Trophoblast cell (in vitro differentiated cells and primary cell): ENCODE results near the gene POLA1.

Experiments used
- DNase-seq, 2 donors: peaks; one replicate each; pipeline ENCODE4 v3.0.0-alpha.2; 2016
- H2AFZ ChIP-seq: 2 replicates; pipeline ENCODE4 v1.6.1; 2013; ENCODE audit warnings: low read length, moderate library complexity, mild to moderate bottlenecking; ENCODE audit not compliant: insufficient read depth, poor library complexity
- H2AK5ac ChIP-seq: 2 replicates; pipeline ENCODE4 v1.6.1; 2013; ENCODE audit warnings: mild to moderate bottlenecking, low read length
- H2BK120ac ChIP-seq: 2 replicates; pipeline ENCODE4 v1.6.1; 2013; ENCODE audit warnings: low read length, mild to moderate bottlenecking, moderate library complexity; ENCODE audit not compliant: insufficient read depth, poor library complexity
- H2BK12ac ChIP-seq: 2 replicates; pipeline ENCODE4 v1.6.1; 2013; ENCODE audit warnings: mild to moderate bottlenecking, low read length, moderate library complexity
- H2BK5ac ChIP-seq: 2 replicates; pipeline ENCODE4 v1.6.1; 2013; ENCODE audit warnings: low read length, low read depth, moderate library complexity, mild to moderate bottlenecking; ENCODE audit not compliant: poor library complexity
- H3K14ac ChIP-seq: 2 replicates; pipeline ENCODE4 v1.6.1; 2013; ENCODE audit warnings: mild to moderate bottlenecking, low read length
- H3K18ac ChIP-seq: 2 replicates; pipeline ENCODE4 v1.6.1; 2013; ENCODE audit warnings: mild to moderate bottlenecking, low read length
- H3K23ac ChIP-seq: 2 replicates; pipeline ENCODE4 v1.6.1; 2013; ENCODE audit warnings: low read length
- H3K27ac ChIP-seq: 2 replicates; pipeline ENCODE4 v1.5.1; 2013; ENCODE audit warnings: low read depth, mild to moderate bottlenecking, inconsistent platforms, low read length, moderate library complexity
- H3K27me3 ChIP-seq: 2 replicates; pipeline ENCODE4 v1.6.1; 2013; ENCODE audit warnings: inconsistent platforms, mild to moderate bottlenecking, low read length, moderate library complexity; ENCODE audit not compliant: insufficient read depth
- H3K36me3 ChIP-seq, 2 experiments: 1 replicate in 1 of 2; 2 replicates in 1 of 2; pipeline ENCODE4 v1.6.1; 2013; ENCODE audit warnings: low read length in 2 of 2, mild to moderate bottlenecking in 2 of 2, moderate library complexity in 1 of 2; ENCODE audit not compliant: insufficient read depth in 2 of 2, control insufficient read depth in 1 of 2
- H3K4ac ChIP-seq: 2 replicates; pipeline ENCODE4 v1.6.1; 2013; ENCODE audit warnings: low read depth, mild to moderate bottlenecking, low read length, moderate library complexity
- H3K4me1 ChIP-seq, 2 experiments: 1 replicate in 1 of 2; 2 replicates in 1 of 2; pipeline ENCODE4 v1.6.1; 2013; ENCODE audit warnings: low read length in 2 of 2, mild to moderate bottlenecking in 2 of 2, moderate library complexity in 1 of 2; ENCODE audit not compliant: insufficient read depth in 2 of 2, control insufficient read depth in 1 of 2
- H3K4me2 ChIP-seq: 2 replicates; pipeline ENCODE4 v1.6.1; 2013; ENCODE audit warnings: inconsistent platforms, mild to moderate bottlenecking, low read length, moderate library complexity
- H3K4me3 ChIP-seq: 2 replicates; pipeline ENCODE4 v1.5.1; 2013; ENCODE audit warnings: mild to moderate bottlenecking, low read depth, low read length, inconsistent platforms
- H3K79me1 ChIP-seq: one replicate; pipeline ENCODE4 v1.6.1; 2013; ENCODE audit warnings: low read length
- H3K79me2 ChIP-seq: 2 replicates; pipeline ENCODE4 v1.6.1; 2013; ENCODE audit warnings: low read length, mild to moderate bottlenecking; ENCODE audit not compliant: control insufficient read depth, insufficient read depth, poor library complexity
- H3K9ac ChIP-seq: 2 replicates; pipeline ENCODE4 v1.6.1; 2013; ENCODE audit warnings: mild to moderate bottlenecking, low read length
- H3K9me3 ChIP-seq: 2 replicates; pipeline ENCODE4 v1.6.1; 2013; ENCODE audit warnings: low read depth, mild to moderate bottlenecking, control low read depth, inconsistent platforms, low read length; ENCODE audit not compliant: insufficient read depth
- H4K12ac ChIP-seq: 2 replicates; pipeline ENCODE4 v1.6.1; 2013; ENCODE audit warnings: low read depth, mild to moderate bottlenecking, low read length, moderate library complexity
- H4K8ac ChIP-seq: 2 replicates; pipeline ENCODE4 v1.6.1; 2013; ENCODE audit warnings: low read depth, mild to moderate bottlenecking, low read length, moderate library complexity
- H4K91ac ChIP-seq: one replicate; pipeline ENCODE4 v1.6.1; 2013; ENCODE audit warnings: low read depth, mild to moderate bottlenecking, low read length, moderate library complexity
- WGBS: extraction: QIAGEN DNeasy Blood & Tissue Kit; methylation state at CpG from one replicate; pipeline ENCODE4 v1.1.7; 2013; ENCODE audit warnings: missing lambda C conversion rate; ENCODE audit not compliant: insufficient read length, insufficient coverage; ENCODE audit errors: extremely low coverage; 5-methylcytosine and 5-hydroxymethylcytosine counted together

Gene POLA1

GRCh38 chrX:25012433-25012735, 318.7 kb downstream of the POLA1 start:
- DNase-seq = no peak
- H3K9me3 ChIP-seq = peaks cover 6% of the 10 kb centered on the region
- H2AFZ ChIP-seq = no peak overlapping the region
- H3K4me1 ChIP-seq = peaks cover 0 to 6% of the 10 kb centered on the region in 2 experiments
- no peak overlapping the region for H3K4me2 ChIP-seq
- no peak overlapping the region for H3K4me3 ChIP-seq
- no peak overlapping the region for H3K9ac ChIP-seq
- no peaks in the 10 kb centered on the region for H3K79me1 ChIP-seq
- no peak overlapping the region for H4K12ac ChIP-seq
- H2BK120ac ChIP-seq = no peak overlapping the region
- no CpG with 5 or more reads among the region's 19 CpGs for WGBS
- H2BK12ac ChIP-seq = no peak overlapping the region
- H2AK5ac ChIP-seq = no peak overlapping the region
- H3K4ac ChIP-seq = no peak overlapping the region
- no peak overlapping the region for H3K27ac ChIP-seq
- no peaks in the 10 kb centered on the region for H3K36me3 ChIP-seq
- H3K27me3 ChIP-seq = peaks cover 85% of the 10 kb centered on the region
- H3K23ac ChIP-seq = no peak overlapping the region
- no peak overlapping the region for H3K14ac ChIP-seq
- no peak overlapping the region for H3K18ac ChIP-seq
- no peak overlapping the region for H4K91ac ChIP-seq
- no peaks in the 10 kb centered on the region for H3K79me2 ChIP-seq
- H2BK5ac ChIP-seq = no peak overlapping the region
- no peak overlapping the region for H4K8ac ChIP-seq

DNA sequence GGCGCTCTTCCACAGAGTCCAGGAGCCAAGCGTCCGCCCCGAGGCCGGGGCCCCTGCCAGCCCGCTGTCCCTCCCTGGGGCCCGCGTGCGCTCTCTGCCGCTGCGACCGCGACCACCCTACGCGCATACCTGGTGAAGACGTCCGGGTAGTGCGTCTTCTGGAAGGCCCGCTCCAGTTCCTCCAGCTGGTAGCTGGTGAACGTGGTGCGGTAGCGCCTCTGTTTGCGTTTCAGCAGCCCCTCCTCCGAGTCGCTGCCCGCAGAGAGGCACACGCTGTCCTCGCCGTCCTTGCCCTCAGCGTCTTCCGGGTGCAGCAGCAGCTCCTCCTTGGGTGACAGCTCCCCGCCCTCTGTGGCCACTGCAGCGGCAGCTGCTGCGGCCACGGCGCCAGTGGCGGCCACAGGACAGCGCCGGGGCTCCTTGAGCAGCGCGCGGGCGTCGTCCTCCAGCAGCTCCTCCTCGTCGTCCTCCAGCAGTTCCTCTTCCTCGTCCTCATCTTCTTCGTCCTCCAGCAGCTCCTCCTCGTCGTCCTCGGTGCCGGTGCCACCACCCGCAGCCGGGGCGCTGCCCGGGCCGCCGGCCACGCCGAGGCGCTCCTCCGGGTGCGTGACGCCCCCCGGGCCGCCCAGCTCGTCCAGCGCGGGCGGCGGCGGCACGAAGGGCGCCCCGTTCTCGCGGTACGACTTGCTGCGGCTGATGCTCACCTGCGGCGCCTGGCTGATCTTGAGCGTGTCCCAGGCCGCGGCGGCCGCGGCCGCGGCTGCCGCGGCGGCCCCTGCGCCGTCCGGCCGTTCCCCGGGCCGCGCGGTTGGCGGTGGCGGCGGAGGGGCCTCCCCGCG, 319.3 kb downstream of the POLA1 start:
- no peaks in the 10 kb centered on the region for H3K36me3 ChIP-seq
- H3K4ac ChIP-seq = no peak overlapping the region
- no peak overlapping the region for H2AFZ ChIP-seq

DNA sequence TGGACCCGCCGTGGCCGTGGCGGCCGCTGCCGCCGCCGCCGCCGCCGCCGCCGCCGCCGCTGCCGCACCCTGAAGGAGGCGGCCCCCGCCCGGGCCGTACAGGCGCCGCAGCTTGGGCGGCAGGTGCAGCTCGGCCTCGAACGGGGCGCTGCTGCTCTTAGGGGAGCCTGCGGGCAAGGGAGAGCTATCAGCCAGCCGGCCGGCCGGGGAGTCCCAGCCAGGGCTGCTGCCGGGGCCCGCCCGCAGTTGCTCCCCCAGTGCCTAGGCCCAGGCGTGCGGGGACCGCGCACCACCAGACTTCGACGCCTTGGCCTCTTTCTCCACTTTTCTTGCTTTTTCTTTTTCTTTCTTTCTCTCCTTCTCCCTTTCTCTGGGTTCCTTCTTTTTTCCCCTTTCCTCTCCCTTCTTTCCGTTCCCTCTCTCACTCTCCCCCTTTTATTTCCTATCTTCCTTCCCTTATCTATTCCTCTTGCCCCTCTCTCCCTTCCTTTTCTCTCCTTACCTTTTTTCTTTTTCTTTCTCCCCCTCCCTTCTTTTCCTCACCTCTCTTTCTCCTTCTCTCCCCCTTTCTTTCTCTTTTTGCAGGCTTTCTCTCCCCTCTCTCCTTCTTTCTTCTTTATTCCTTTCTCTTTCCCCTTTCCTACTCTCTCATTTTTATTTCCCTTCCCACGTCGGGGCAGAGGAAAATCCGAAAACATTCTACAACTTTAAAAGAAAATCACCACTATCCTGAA, 320.1 kb downstream of the POLA1 start:
- H3K4ac ChIP-seq = no peak overlapping the region
- no peaks in the 10 kb centered on the region for H3K79me1 ChIP-seq
- peaks cover 0 to 6% of the 10 kb centered on the region in 2 experiments for H3K4me1 ChIP-seq
- WGBS = 100% methylated on average over 1 of the region's 44 CpGs
- H2BK120ac ChIP-seq = no peak overlapping the region
- no peak overlapping the region for H3K9ac ChIP-seq
- H4K12ac ChIP-seq = no peak overlapping the region
- H3K18ac ChIP-seq = no peak overlapping the region
- no peak overlapping the region for H3K4me2 ChIP-seq
- H2AFZ ChIP-seq = no peak overlapping the region
- no peak overlapping the region for H4K8ac ChIP-seq
- H3K14ac ChIP-seq = no peak overlapping the region
- no peaks in the 10 kb centered on the region for H3K79me2 ChIP-seq
- no peak overlapping the region for H2BK5ac ChIP-seq
- peaks cover 81% of the 10 kb centered on the region for H3K27me3 ChIP-seq
- H3K23ac ChIP-seq = no peak overlapping the region
- no peak overlapping the region for H4K91ac ChIP-seq
- H3K4me3 ChIP-seq = no peak overlapping the region
- no peak overlapping the region for H2BK12ac ChIP-seq
- H2AK5ac ChIP-seq = no peak overlapping the region
- no peak overlapping the region for H3K27ac ChIP-seq
- peaks cover 6% of the 10 kb centered on the region for H3K9me3 ChIP-seq
- no peak for DNase-seq
- no peaks in the 10 kb centered on the region for H3K36me3 ChIP-seq

More for the DNA sequence above, 319.3 kb downstream of the POLA1 start:
- Histone ChIP-seq H3K23ac (no peak overlapping the region), H3K27me3 (peaks cover 84% of the 10 kb centered on the region), H2BK12ac (no peak overlapping the region), H2BK120ac (no peak overlapping the region), H3K27ac (no peak overlapping the region), H3K4me2 (peak overlapping the region; percentile 61), H3K14ac (no peak overlapping the region), H3K9me3 (peaks cover 6% of the 10 kb centered on the region), H3K9ac (no peak overlapping the region), H4K91ac (no peak overlapping the region), H4K12ac (no peak overlapping the region), H2AK5ac (no peak overlapping the region), H4K8ac (no peak overlapping the region), H3K4me3 (no peak overlapping the region), H2BK5ac (no peak overlapping the region), H3K79me2 (no peaks in the 10 kb centered on the region), H3K18ac (no peak overlapping the region), H3K79me1 (no peaks in the 10 kb centered on the region), H3K4me1 (peaks cover 0 to 6% of the 10 kb centered on the region in 2 experiments)
- no CpG with 5 or more reads among the region's 105 CpGs for WGBS
- peak in 1 of 2 donors; percentile 43 for DNase-seq

- peaks cover 0 to 6% of the 10 kb centered on the region in 2 experiments for H3K4me1 ChIP-seq
- H4K91ac ChIP-seq = no peak overlapping the region
- peaks cover 77% of the 10 kb centered on the region for H3K27me3 ChIP-seq
- H3K79me1 ChIP-seq = no peaks in the 10 kb centered on the region
- H3K9me3 ChIP-seq = peaks cover 6% of the 10 kb centered on the region
- no peak overlapping the region for H2BK5ac ChIP-seq
- no peak overlapping the region for H3K14ac ChIP-seq
- no peak for DNase-seq
- no peak overlapping the region for H3K9ac ChIP-seq
- H3K23ac ChIP-seq = no peak overlapping the region
- no peak overlapping the region for H4K8ac ChIP-seq
- no peak overlapping the region for H2AK5ac ChIP-seq
- no peak overlapping the region for H3K4me2 ChIP-seq
- no peak overlapping the region for H2BK120ac ChIP-seq
- no peak overlapping the region for H2BK12ac ChIP-seq
- no peak overlapping the region for H3K4me3 ChIP-seq
- no peaks in the 10 kb centered on the region for H3K36me3 ChIP-seq
- no peak overlapping the region for H4K12ac ChIP-seq
- no peak overlapping the region for H3K27ac ChIP-seq
- no CpG with 5 or more reads among the region's 19 CpGs for WGBS
- no peak overlapping the region for H3K4ac ChIP-seq
- no peaks in the 10 kb centered on the region for H3K79me2 ChIP-seq
- no peak overlapping the region for H3K18ac ChIP-seq
- no peak overlapping the region for H2AFZ ChIP-seq
These were observed 320.7 kb downstream of the POLA1 start for GRCh38 chrX:25014366-25014838.
